ENCODE results near the gene PTPRG.
A peak's percentile ranks its signal among the peaks of the same experiment; 100 is the strongest.

Gene PTPRG

GRCh38 chr3:61872077-61872706, 310.8 kb downstream of the PTPRG start:
- no peak for DNase-seq

- no peak for DNase-seq
Observed at GRCh38 chr3:61875046-61875844, 313.9 kb downstream of the PTPRG start.

DNA sequence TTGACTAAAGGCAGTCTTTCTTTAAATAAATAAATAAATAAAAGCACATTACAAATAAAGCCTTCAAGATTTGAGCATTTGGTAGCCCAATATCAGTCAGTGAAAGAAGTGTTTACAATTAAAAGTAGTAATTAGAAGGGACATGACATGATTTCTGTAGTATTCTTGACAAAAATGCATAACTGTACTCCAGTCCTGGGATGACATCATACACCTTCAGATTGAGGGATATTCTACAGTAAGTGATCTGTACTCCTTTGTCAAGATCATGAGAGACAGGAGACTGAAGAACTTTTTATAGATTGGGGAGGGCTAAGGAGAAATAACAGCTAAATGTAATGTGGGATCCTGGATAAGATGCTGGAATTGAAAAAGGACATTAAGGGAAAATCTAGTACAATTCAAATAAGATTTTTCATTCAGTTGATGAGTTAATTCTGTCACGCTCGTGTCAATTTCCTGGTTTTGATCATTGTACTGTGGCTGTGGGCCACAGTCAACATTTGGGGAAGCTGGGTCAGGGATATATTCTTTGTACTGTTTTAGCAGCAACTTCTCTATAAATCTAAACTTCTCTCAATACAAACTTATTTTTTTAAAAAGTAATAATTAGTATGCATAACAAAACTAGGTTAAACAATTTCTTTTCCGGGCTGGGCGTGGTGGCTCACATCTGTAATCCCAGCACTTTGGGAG, 314.8 kb downstream of the PTPRG start:
- no peak for DNase-seq

DNA sequence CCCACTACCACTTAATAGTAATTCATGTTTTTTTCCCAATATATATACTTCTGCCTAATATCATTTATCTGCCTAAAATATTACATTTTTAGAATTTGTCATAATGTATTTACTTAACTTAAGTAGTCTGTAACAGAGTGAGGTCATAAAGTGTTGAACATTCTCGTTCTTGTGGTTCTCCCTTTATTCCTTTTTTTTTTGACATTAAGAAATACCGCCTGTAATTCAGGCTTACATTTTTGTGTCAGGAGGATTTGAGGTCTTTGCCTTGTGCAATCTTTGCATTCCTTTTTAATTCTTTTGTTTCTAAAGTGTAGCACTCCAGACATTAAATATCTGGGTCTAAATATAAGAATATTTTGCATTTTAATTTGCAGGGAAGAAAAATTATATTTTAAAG, 315.4 kb downstream of the PTPRG start:
- DNase-seq, result no peak

DNA sequence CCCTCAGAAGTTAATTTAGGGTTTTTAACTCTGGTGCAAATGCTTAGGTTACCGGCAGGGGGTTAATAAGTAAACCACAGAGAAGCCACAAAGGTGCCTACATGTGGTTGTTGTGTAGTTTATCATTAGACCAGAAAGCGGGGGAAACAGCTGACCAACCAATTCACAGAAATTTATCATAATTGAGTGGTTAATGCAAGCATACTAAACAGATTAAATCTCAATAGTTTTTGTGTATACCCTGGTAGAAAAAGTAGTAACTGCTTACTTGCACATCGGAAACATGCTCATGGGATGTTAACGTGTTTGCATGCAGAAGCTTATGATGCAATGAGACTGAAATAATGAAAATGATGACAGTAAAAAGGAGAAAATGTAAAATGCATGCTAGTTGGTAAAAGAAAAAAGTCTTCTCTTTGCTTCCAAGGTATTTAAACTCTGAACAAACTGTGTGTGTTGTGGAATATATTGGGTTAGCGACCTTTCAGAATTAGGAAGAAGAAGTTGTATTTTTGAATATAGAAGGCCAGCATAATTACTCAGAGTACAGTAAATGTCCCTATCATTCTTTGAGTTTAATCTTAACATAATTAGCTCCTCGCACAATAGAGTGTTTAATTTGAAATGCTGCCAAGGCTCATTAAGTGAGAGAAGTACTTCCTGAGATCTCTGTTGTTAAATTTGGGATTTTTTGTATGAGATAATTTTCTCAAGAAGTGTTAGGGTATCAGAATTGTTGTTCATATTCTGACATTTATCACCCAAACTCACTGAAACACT, 316.2 kb downstream of the PTPRG start:
- no peak for DNase-seq

DNA sequence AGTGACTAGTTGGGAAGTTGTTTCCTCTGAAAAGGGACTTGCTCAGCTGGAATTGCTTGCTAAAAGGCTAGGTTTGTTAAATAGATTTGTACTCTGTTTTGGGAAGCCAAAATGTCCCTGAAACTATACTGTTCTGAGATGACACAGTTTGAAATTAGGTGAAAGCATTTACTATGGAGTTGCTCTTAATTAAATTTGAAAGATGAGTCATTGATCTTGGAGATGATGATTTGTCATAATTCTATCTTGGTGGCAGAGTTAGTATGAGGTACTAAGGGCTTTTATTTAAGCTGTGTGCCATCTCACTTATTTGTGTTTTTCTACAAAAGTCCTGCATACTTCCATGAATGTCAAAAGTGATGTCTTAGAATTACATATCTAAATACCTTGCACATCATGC, 320.9 kb downstream of the PTPRG start:
- DNase-seq, result no peak

- DNase-seq, result no peak
Observed at GRCh38 chr3:61884794-61885193, 323.4 kb downstream of the PTPRG start.

GRCh38 chr3:61885414-61885813, 324.0 kb downstream of the PTPRG start:
- no peak for DNase-seq

DNA sequence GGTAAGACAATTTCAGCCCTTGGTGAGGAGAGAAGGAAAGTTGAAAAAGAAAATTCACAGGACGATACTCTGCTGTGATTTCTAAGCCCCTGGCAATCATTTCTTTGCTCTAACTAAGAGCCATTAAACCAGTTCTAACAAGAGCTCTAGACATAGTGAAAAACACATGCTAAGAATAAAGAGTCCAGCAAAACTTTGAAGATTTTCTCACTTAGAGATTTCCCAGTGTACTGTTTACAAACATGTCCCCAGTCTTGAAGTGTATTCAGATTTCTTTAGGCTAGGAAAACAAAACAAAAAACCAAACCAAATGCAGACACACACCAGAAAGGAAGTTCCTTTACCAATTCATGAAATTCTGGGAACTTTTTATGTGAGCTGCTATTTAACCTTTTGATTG, 325.8 kb downstream of the PTPRG start:
- DNase-seq, result no peak

- no peak for DNase-seq
Observed at GRCh38 chr3:61889259-61889658, 327.9 kb downstream of the PTPRG start.

GRCh38 chr3:61890167-61890566, 328.8 kb downstream of the PTPRG start:
- DNase-seq, result no peak

DNA sequence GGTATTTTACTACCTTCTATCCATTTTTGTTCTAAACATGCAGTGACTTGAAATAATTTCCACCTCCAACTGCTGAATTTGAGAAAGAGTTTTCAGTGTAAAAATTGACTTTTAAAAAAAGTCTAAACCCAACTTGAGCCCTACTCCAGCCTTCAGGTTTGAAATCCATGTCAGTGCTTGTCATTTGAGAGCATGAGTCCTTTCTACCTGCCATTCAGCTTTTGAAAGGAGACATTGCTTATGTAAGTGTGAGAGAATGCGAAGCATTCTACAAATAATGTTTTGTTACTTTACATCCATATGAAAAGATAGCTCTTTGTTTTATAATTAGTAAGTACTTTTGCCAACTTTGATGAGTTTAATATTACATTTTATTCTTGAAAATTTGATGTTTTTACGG, 329.2 kb downstream of the PTPRG start:
- no peak for DNase-seq

DNA sequence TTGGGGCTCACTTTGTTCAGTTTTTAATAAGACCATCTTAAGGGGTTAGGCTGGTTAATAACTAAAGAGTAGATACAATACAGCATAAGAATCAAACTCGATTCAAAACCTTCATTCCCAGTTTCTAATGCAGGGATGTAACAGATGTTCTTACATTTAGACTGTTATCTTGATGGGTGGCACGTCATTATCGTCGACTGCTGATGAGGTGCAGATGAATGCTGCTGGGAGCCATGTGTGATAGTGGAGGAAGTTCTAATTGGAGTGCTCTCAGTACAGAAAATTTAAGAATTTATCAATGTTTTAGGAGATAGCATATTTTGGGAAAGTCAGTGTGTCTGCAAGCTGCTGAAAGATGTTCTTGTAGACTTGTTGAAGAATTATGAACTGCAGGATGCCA, 331.5 kb downstream of the PTPRG start:
- DNase-seq, result no peak

- DNase-seq, result no peak
Observed at GRCh38 chr3:61893840-61894566, 332.6 kb downstream of the PTPRG start.

DNA sequence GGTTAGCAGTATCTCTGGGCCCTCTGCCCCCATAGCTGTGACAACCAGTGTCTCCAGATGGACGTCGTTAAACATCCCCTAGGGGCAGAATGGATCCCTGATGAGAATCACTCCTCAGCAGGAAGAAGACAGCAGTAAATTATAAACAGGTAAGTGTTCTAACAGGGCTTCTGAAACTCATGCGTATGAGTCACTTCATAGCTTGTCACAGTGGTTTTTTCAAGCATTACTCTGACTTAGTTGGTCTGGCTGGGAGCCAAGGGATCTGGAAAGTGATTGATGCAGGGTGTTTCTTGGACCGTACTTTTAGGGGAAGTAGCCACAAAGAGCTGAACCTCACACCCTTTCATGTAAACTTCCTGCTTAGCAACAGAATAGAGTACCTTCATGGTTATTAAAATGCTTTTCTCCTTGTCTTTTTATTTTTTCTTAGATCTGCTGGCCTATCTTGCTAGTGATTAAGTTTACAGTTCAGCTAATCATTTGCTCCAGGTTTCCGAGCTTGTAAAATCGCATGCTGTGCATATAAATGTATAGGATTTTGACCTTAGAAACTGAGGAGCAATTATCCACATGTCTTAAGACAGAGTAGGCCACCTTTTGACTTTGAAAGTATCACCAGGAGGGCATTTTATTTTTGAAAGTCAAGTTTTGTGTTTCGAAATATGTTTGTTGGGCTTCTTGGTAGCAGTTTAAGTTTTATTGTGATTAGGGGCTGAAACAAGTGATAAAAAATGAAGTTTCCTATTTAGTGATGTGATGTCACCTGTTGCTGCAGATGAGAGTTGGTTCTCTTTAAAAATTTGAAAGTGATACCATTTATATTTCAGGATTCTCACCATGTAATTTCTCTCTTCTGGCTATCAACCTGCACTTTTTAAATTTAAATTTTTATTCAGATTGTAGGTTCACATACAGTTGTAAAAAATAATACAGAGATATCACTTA, 333.9 kb downstream of the PTPRG start:
- peak; percentile 45 for DNase-seq

DNA sequence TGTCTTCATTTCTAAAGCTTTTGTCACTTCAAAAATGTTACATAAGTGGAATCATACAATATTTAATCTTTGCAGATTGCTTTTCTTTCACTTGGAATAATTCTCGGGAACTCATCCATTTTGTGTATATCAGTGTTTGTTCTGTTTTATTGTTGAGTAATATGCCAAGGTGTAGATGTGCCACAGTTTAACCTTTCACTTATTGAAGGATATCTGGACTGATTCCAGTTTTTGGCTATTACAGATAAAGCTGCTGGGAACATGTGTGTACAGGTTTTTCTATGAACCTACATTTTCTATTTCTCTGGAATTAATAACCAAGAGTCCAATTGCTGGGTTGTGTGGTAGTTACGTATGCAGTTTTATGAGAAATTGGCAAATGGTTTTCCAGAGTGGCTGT, 334.9 kb downstream of the PTPRG start:
- DNase-seq, result no peak

DNA sequence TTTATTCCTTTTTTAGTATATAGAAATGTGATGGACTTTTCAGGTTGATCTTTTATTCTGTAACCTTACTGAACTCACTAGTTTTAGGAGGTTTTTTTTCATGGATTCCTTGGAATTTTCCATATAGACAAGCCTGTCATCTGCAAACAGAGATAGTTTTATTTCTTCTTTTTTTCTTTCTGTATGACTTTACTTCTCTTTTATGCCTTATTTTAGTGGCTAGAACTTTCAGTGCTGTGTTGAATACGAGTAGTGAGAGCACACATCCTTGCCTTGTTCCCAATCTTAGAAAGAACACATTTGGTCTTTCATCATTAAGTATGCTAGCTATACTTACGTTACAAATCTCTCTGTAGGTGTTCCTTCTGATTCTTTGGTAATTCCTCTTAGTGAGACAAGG, 336.5 kb downstream of the PTPRG start:
- DNase-seq, result no peak

GRCh38 chr3:61899700-61900462, 338.5 kb downstream of the PTPRG start:
- no peak for DNase-seq

DNA sequence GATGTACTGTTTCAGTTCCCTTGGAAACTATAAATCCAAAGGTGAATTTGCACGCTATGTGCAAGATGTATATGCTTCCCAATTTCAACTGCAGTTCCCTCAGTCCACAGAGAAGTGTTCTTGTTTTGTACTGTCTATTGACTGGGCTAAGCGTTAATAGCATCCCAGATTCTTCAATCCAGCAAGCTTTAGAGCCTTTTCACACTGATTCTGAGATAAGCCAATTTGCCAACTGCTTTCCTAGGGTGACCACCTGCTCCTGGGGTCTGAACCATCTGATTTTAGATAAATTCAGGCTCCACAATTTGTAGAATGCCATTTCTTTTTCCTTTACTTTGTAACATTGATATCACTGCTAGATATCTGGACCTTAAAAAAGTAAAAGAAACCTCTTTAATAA, 340.1 kb downstream of the PTPRG start:
- no peak for DNase-seq

DNA sequence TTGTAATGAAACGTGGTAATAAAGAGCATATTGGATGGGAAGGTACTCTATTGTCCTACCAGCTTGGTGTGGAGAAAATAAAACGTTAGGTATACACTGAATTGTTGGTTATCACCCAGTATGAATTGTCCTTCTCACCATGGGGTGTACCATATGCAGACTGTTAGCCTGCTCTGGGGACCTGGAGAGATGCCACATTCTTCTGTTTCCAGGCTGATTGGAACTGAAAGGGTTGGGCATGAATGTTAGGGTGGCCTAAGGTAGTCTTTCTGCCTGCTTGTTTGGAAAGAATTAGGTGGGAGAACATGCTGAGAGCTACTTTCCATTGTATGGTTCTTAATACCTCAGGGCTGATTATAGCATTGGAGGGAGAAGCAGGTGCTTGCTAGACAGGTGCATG, 340.6 kb downstream of the PTPRG start:
- no peak for DNase-seq

DNA sequence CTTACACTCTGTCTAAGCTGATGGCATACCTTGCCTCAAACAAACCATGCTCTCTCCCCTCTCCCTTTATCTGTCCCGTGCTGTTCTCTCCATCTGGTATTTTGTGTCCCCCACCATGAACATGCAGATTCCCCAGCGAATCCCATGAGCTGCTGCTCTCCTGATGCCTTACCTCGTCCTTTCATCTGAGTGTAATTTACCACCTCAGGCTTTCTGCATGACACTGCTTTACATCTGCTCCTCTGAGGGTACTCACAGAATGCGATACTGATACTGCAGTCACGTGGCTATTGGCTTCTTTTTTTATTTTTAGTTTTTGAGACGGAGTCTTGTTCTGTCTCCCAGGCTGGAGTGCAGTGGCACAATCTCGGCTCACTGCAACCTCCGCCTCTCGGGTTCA, 341.7 kb downstream of the PTPRG start:
- no peak for DNase-seq
